HG02763 (cell line): ENCODE results near the gene SAMD11.

Source experiments
- ATAC-seq: cut with Tn5 transposase; IDR thresholded peaks from one replicate; pipeline ENCODE4 v1.9.1; 2021; ENCODE audit warnings: mild to moderate bottlenecking, moderate library complexity; ENCODE audit not compliant: unreplicated experiment

The SAMD11 gene

GRCh38 chr1:905071-905749, 18.5 kb upstream of the SAMD11 start:
- ATAC-seq = no peak

DNA sequence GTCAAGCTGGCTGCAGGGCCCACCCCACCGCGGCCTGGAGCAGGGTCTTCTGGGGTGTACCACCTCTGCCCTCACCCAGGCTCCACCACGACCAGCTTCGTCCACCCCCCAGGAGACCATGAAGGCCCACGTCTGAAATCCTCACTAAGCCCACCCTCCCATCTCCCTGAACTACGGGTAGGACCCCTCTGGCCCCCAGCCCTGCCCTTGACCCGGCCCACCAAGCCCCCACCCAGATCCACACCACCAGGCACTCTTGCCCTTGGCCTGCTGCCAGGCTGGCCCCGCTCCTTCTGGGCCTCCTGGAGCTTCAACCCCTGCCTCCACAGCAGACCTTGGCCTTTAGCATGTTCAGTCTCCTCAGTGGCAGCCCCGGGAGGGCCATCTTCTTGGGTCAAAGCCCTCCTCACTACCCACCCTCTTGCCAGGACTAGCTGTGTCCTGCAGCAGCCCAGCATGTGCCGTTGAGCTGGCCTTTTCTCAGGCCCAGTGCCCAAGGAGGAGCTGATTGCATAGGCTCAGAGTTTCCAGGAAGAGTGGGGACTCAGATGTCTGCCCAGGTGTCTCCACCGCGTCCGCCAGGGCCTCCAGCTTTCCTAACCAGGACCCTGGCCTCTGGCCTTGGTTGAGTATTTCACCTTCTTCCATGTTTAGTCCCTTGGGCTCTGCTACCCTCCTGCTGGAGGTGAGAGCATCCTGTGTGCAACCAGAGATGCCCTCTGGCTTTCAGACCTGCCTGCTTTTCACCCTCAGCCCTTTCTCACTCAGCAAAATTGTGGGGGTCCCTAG, 17.7 kb upstream of the SAMD11 start:
- no peak for ATAC-seq

- ATAC-seq = no peak
Observed at GRCh38 chr1:906600-907420, 16.9 kb upstream of the SAMD11 start.

- ATAC-seq = no peak
Observed at GRCh38 chr1:907611-908451, 15.9 kb upstream of the SAMD11 start.

DNA sequence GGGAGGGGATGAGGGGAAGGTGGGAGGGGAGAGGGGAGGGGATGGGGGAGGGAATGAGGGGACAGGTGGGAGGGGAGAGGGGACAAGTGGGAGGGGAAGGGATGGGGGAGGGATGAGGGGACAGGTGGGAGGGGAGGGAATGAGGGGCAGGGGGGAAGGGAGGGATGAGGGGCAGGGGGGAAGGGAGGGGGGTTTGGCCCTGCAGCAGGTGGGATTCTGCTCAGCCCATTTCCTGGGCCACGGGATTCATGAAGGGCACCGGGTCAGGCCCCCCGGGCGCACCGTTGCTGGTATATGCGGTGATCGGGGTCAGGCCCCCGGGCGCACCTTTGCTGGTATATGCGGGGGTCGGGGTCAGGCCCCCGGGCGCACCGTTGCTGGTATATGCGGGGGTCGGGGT, 15.1 kb upstream of the SAMD11 start:
- ATAC-seq = no peak

DNA sequence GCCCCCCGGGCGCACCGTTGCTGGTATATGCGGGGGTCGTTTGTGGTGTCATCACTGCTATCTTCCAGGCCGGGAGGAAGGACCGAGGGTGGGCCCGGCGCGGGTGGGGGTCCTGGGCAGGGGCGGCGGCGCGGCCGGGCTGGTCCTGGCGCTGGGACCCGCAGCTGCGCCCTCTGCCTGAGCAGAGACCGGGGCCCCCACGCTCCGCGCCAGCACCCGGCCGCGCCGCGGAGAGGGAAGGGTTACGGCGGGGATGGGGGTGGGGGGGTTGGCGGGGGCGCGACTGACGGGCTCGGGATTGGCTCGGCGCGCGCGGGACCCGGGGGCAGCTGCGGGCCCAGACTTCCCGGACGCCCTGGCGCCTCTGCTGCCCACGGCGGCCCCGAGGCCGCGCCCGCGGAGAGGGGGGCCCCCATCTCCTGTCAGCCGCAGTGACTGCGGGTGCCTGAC, 13.8 kb upstream of the SAMD11 start:
- no peak for ATAC-seq

- ATAC-seq = no peak
Observed at GRCh38 chr1:910311-910880, 13.3 kb upstream of the SAMD11 start.

GRCh38 chr1:910881-911721, 12.6 kb upstream of the SAMD11 start:
- ATAC-seq = no peak

DNA sequence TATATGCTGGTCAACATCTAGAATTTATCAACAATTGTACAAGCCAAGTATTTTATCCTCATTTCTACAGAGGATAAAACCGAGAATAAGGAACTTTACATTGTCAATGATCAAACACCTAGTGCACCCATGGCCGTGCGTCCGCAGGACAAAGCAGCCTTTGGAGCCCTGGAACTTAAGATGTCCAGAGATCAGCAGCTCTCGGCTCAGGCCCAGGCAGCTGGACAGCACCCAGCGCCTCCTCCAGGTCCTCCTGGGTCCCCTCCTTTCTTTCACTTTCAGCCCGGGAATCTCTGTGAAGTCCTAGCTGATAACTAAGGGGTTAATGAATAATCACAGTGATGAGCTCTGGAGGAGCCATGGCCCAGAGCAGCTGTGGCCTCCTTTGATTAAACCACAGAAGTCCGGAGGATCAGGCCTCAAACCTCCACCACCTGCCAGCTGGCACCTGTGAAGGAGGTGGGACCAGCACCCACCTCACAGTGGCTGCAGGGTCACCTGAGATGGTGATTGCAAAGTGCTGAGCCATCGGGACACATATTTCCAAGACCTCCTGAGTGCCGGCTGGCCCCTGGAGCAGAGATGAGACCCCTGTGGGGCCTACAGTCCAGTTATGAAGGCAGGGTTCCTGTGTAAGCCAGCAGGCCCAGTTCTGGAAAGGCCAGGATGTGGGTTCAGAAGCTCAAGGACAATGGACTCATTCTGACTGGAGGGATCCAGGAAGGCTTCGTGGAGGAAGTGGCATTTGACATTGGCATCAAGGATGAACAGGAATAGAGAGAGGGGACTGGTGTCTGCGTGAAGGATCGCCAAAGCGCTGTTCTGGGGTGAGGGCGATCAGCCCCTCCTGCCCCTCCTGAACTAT, 11.6 kb upstream of the SAMD11 start:
- no peak for ATAC-seq

GRCh38 chr1:912740-913301, 10.9 kb upstream of the SAMD11 start:
- no peak for ATAC-seq

DNA sequence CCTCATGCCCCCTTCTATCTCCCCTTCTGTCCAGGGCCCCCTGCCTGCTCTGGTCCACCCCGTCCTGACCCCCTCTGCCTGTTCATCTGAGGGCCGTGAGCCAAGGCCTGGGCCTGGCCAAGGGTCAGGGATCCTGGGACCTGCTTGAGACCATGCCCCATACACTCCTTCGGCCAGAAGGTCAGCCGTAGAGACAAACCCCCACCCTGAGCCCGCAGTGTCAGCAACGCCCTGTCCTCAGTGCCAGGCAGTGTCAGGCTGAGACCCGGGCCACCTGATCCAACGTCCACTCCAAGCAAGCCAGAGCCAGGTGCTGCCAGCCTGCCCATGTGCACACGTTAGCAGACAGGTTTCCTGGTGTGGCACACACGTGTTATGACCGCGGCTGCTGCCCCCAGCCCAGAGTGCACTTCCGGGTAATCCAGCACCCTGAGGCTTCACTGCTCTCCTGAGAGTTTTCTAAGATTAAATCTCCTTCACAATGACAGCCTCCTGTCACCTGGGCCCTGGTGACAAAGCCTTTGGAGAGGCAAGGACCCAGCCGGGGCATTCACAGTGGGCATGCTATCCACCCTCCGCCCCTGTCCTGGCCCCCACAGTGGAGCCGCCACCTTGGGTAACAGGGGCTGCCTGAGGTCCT, 10.1 kb upstream of the SAMD11 start:
- ATAC-seq = no peak

- no peak for ATAC-seq
Observed at GRCh38 chr1:914131-914890, 9.4 kb upstream of the SAMD11 start.

GRCh38 chr1:914891-915280, 8.8 kb upstream of the SAMD11 start:
- no peak for ATAC-seq

- no peak for ATAC-seq
Observed at GRCh38 chr1:915295-916172, 8.2 kb upstream of the SAMD11 start.

DNA sequence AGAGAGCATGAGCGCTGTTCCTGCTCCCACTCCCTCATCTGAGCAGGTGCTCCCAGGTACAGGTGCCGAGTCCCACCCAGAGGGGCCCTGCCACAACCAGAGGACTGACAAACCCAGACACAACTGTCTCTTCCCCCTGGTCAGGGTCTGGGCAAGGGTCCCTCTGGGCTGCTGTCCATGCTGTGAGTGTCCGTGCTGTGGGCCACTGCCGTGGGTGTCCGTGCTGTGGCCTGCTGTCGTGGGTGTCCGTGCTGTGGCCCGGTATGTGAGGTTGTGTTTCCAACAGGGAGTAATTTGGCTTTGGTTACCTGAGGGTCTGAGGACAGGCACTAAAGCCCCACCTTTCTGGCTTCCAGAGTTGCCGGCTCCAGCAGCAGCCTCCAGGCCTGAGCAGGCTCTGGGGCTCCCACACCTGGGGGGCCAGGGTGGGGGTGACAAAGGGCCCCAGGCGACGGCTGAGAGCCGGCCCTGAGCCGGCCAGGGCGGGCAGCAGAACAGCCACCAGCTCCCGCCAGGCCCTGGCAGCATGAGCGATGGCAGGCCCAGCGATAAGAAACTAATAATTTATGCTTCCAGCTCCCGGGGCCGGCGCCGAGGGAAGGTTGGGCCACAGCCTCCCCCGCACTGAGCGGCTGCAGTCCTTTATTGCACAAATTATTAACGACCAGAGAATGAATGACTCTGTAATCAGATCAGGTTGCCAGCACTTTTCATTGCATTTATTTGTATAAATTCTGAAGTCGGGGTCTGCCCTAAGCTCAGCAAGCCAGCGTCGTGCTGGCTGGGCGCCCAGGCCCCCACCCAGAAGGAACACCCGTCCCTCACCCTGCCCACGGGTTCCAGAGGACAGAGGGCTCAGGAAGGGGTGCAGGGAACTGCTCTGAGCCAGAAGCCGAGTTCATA, 7.3 kb upstream of the SAMD11 start:
- no peak for ATAC-seq
